Smooth muscle cell of the brain vasculature (primary cell): ENCODE results near the gene RGS10.
"Not testable (repeated sequence)": the region's sequence is repeated elsewhere in the genome, so short reads cannot be mapped to it uniquely, and the experiment has no call there.

ENCODE experiments used
- DNase-seq: peaks from one replicate; pipeline ENCODE4 v3.0.0-alpha.2; 2012; ENCODE audit warnings: low read depth, low spot score

The RGS10 gene

DNA sequence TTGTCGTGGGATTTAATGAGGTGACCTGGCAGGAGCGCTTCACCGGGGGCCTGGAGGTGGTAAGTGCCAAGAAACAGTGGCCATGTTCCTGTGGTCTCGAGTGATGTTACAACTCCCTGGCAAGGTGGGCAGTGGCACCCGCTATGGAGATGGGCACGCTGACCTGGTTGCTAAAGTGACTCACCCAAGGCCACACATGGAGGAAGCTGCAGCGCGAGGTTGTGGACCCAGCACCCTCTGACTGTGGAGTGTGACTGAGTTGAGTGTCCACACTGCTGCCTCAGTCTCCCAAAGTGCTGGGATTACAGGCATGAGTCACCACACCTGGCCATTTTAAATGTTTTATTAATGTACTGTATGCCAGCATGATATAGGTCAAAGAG, 73.2 kb downstream of the RGS10 start:
- no peak for DNase-seq

DNA sequence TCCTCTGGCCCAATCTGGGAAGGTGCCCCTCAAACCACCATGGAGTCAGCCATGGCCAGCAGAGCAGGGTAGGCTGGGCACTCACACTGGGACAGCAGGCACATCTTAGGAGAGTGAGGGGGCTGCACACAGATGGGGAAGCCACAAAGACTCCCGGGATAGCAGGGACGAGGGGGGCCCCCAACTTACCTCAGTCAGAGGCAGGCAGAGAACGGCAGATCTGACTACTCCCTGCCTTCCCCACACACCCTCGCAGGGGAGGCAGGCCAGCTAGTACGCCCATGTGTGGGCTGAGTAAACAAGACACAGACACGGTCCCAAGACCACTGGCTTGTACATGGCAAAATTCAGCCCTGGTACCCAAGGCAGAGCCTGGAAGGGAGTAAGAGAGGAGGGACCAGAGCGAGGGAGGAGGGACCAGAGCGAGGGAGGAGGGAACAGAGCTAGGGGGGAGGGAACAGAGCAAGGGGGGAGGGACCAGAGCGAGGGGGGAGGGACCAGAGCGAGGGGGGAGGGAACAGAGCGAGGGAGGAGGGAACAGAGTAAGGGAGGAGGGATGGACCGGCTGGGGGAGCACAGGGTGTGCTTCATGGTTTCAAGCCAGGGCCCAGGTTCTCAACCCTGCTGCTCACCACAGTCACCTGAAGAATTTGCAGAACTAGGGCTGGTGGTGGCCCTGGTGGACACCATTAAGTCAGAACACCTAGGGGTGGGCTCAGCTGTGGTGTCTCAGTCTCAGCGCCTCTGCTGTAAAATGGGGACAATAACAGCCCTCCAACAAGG, 73.8 kb downstream of the RGS10 start:
- no peak for DNase-seq

DNA sequence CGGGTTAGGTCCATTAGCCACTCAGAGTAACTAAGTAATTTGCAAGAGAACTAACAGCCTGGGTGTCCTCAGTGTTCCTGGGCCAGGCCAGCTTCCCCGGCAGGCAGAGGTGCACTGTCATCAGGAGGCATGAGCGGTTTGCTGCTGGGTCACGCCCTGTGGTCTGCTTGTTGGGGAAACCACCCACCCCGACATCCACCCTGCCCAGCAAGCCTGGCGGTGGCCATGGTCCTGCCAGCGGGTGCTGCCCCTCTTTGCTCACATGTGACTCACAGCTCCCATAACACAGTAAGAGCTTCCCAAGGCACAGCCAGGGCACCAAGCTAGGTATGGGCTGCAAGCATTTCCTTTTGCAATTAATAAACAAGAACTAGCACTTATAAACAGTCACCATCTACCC, 75.9 kb downstream of the RGS10 start:
- no peak for DNase-seq

DNA sequence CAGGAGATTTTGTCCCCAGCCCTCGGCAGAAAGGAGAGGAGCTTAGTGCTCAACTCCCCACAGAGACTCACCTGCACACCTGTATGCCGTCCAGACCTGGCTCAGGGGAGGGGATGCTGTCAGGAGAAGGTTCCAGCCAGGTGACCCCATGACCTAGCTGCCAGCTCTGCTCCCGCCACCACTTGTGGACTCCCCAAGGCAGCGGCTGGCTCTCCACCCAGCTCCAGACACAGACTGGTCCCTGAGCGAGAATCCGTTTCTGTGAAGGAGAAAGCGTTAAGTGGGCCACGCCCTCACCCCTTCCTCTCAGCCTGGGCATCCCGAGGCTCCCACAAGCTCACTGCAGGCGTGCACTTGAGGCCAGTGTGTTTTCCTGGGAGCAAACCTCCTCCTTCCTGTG, 76.4 kb downstream of the RGS10 start:
- DNase-seq, result no peak

DNA sequence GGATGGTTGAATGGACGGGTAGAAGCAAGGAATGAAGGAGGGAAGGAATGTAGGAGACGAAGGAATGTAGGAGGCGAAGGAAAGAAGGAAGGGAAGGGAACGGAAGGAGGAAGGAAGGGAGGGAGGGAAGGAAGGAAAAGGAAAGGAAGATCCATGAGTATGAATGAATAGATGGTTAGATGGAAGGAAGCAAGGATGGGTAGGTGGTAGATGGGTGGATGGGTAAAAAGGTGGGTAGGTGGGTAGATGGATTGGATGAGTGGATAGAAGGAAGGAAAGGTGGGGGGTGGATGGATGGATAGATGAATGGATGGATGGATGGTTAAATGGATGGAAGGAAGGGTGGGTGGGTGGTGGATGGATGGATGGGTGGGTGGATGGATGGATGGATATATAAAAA, 77.4 kb downstream of the RGS10 start:
- DNase-seq, result no peak

DNA sequence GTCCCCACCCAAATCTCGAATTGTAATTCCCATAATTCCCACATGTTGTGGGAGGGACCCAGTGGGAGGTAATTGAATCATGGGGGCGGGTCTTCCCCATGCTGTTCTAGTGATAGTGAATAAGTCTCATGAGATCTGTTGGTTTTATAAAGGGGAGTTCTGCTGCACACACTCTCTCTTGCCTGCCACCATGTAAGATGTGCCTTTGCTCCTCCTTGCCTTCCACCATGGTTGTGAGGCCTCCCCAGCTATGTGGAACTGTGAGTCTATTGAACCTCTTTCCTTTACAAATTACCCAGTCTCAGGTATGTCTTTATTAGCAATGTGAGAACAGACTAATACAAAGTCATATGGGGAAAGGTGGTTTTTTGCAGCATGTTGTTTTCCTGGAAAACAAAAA, 79.3 kb downstream of the RGS10 start:
- DNase-seq, result not testable (repeated sequence)

DNA sequence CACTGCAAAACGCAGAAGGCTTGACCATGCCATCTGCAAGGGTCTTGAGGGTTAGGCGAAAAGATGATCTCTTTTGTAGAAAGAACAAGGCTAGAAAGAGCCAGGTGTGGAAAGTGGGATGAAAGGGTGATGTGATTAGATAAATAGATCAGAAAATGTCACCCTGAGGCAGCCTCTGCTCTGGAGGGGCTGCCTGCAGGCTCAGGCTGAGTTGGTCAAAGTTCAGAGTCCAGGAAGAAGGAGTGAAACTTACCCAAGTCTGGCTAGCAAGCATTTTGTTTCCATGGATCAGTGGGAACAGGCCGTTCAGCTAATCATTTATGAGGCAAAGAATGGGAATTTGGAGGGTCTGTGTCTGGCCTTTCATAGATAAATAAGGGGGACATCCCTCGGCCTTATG, 79.7 kb downstream of the RGS10 start:
- no peak for DNase-seq

DNA sequence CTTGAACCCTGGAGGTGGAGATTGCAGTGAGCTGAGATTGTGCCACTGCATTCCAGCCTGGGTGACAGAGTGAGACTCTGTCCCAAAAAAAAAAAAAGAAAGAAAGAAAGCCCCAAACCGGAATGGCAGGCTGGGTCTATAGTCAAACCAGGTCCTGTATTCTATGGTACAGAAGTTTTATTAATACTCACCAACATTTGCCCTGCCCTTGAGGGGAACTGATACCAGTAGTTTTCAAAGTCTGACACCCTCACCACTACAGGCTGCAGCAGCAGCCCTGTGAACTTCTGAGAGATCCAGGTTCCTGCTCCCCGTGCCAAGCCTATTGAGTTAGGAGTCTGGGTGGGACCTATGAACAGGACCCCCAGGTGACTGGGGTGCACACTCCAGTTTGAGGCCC, 80.6 kb downstream of the RGS10 start:
- no peak for DNase-seq

DNA sequence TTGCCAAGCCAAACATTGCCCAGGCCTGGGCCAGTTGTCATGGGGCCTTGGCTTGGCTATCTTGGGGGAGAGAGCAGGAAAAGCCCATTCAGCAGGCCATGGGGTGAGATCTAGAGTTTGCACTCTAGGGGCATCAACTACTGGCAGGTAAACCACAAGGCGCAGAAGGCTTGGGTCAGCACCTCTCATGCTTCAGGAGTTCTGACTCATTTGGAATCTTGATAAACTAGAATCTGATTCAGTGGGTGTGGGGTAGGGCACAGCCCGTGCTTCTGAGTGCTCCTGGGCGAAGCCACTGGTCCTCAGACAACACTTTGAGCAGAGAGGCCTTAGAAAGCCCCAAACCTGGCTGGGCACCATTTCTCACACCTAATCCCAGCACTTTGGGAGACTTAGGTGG, 81.1 kb downstream of the RGS10 start:
- DNase-seq, result no peak

DNA sequence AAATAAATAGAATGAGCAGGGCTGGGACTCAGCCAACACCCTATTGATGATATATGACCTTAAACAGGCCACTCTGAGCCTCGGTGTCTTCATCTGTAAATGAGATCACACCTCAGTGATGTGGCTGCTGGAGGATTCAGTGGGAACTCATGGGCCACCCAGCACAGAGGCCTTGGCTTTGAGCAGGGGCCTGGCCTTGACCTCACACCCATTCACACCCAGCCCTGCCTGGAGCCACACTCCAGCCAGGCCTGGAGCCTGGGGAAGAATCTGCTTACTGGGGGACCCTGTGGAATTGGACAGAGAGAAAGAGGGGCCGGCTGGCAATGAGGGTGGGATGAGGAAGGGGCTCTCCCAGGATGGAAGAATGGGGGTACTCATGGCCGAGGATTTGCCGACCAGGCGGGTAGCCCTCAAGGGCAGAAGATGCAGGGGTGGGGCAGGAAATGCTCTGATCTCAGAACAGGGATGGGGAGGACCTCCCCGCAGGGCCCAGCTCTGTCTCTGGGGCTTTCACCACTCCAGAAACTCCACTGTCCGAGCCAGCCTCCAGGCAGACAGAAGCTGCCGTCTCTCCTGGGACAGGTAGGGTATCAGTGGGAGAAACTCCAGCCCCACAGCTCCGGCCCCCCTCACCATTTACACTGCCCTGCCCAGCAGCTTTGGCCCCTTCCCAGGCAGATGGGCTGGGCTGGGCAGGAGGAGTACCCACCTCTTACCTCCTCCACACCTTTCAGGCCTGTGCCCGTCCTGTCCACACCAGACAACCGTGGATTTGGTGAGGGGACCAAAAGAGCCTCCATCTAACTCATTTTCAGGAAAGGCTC, 81.9 kb downstream of the RGS10 start:
- no peak for DNase-seq

DNA sequence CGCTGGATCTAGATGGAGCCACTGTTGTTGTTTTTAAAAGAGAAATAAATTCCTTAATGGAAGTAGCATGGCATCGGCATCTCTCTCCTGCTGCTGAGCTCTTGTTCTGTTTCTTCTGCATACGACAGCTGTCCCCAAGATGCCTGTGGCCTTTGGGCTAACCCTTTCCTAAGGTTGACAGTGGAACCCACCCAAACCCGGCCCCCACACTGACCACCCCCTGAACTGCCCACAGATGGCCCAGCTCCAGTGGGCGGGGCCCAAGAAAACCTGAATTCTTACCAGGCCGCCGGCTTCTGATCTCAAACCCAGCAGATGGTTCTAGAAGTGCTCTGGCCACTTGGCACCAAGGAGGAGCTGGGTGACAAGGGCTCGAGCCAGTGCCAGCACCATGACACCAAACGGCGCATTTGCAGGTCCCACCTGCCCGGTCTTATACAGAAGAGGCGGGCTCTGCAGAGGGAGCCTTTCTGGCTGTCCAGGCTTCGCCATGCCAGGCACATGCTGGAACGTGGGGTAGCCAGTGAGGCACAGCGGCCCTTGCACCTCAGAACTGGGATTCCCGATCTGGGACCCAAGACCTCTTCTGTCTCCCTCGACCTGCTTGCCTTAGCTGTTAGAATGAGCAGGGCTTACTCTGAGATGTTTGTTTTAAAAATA, 82.7 kb downstream of the RGS10 start:
- DNase-seq, result no peak

DNA sequence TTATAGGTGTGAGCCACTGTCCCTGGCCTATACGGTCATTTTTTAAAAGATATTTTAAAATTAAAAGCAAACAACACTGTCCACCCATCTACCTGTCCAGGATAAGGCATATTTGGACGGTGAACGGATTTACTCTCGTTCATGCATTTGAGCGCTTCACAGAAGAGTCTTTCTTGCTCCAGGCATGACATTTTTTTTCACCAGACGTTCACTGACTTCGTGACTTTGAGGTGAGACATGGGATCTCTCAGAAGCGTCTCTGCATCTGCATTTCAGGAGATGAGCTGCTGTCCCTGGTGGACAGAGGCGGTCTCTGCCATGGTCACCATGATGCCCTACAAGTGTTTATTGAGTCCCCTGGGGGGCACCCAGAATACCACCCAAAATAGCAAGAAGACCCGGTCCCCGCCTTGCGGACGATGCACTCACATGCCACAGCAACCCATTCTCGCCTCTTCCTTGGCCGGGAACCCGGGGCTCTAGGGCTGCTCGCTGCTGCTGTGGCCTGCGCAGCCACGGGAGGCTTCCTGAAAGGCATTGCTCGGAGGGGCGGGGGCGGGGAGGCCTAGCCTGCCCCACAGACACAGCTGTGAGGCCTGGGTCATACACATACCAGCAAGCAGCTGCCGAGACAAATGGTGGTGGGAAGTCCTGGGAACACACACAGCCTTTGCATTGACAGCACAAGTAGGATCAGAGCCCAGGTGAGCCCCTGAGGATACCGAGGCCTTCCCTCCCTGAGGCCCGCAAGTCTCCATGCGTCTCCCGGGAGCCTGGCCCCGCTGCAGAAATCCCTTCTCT, 84.4 kb downstream of the RGS10 start:
- DNase-seq, result no peak

DNA sequence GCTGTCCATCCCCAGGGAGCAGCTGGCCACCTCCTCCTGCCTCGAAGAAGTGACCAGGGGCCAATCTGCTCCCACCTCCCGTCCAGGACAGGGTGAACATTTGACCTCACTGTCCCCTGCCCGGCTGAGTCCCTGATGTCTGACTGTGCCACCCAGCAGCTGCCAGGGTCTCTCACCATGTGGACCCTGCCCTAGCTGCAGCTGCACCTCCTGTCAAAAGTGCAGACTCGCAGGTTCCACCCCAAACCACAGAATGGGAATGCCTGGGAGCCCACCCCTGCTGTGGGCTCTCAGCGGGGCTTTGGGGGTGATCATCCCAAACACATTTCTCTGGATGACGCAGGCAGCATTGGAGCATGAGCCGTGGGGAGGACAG, 86.1 kb downstream of the RGS10 start:
- DNase-seq, result no peak

DNA sequence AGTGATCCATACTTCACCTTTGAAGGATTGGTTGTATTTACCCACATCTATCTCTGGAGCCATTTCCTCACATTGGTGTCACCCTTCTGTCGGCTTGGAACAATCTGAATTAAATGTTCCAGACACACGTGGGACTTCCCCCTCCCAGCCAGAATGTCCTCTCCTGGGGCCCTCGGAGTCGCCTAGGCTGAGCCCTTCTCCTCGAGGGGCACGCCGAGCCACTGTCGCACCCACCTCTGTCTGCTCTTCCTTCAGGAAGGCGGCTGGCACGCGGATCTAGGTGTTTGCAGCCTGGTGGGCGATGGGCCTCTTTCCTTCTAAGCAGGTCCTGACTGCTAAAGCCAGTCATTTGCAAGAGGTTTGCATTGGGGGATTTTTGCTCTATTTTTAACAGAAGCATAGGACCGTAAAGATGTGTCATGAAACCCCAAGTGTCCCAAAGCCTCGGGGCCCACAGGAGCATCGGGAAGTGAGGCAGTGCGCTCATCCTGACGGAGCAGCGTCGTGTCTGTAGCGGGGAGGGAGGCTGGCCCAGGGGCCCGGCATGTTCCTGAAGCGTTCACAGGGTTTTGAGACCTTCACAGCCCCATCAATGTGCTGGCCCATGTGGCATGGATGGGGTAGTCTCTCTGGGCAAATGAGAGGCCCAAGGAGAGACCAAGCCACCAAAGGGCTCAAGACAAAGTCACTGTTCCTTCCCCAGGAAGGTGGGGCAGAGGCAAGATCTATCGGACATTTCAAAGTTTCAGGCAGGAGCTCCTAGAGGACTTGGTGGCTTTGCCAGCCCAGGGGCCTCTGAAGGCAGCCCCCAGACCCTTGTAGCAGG, 86.7 kb downstream of the RGS10 start:
- no peak for DNase-seq

DNA sequence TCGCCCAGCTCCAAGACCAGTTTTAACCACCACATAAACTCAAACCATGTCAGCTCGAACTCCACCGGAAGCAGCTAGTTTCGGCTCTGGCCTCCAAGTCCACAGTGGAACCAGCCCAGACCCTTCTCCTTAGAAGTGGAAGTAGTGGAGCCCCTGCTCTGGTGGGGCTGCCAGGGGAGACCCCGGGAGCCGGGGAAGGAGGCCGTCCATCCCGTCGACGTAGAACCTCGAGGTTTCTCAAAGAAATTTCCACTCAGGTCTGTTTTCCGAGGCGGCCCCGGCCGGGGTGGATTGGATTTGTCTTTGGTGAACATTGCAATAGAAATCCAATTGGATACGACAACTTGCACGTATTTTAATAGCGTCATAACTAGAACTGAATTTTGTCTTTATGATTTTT, 87.5 kb downstream of the RGS10 start:
- DNase-seq, result no peak

DNA sequence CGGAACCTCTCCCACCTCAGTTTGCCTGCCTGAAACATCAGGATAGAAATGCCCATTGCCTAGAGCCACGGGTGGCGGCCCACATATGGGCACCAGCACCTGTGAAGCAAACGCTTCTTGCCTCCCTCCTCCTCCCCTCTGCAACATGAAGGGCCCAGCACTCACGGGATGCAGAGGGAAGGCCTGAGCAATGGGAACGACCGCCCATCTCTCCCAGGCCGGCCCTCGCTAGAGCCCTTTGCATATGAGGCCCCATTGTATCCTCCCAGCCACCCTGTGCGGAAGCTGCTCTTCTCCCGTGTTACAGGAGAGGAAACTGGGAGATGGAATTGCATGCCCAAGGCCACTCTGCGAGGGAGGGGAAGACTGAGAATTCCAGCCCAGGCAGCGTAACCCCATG, 88.2 kb downstream of the RGS10 start:
- no peak for DNase-seq

DNA sequence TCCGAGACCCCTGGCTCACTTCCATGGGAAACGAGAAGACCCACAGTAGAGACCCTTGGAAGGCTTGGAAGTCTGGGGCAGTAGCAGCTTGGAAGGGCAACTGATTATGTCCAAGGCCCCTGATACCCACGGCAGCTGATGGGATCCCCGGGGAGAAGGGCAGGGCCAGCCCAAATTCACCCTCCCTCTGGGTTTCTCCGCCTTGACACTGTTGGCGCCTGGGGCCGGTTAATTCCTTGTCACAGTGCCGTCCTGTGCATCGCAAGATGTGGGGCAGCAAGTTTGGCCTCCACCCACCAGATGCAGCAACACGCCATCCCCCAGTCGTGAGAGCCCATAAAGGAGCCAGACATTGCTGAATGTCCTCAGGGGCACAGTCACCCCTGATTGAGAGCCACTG, 89.2 kb downstream of the RGS10 start:
- DNase-seq, result no peak

DNA sequence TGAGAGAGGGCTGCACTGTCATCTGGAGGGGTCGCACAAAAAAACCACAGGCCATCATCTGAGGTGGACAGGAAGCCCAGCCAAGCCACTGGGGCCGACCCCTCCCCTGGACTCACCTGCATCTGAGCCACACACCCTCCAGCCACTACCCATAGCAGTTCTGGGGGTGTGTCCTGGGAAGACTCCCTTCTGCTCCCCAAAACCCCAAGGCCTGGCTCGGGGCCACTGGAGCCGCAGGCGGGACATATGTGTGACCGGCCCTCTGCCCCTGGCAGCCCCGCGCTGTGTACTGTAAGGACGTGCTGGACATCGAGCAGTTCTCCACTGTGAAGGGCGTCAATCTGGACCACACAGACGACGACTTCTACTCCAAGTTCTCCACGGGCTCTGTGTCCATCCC, 90.1 kb downstream of the RGS10 start:
- DNase-seq, result no peak

DNA sequence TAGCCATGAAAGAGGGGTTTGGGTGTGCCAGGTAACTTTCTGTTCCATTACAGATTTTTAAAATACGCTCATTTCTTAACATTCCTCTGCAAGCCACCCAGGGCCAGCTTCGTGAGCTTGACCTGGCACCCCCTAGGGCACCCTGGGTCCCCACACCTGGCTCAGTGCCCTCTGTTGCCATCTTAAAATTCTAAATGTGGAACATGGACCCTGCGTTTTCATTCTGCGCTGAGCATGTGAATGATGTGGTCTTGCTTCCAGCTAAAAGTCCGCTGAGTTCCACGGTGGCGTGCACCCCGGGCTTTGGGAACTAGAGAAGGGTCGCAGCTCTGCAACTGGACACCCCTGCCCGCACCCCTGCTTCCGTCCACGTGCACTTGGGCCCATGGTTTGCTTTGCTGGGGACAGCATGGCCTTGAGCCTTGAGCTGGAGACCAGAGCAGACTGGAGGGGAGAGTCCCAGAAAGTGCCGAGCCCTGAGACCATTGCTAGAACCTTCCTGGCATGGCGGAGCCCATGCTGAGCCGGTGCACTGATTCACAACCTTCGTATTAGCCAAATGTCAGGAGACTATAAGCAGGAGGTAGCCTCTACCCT, 91.1 kb downstream of the RGS10 start:
- no peak for DNase-seq

DNA sequence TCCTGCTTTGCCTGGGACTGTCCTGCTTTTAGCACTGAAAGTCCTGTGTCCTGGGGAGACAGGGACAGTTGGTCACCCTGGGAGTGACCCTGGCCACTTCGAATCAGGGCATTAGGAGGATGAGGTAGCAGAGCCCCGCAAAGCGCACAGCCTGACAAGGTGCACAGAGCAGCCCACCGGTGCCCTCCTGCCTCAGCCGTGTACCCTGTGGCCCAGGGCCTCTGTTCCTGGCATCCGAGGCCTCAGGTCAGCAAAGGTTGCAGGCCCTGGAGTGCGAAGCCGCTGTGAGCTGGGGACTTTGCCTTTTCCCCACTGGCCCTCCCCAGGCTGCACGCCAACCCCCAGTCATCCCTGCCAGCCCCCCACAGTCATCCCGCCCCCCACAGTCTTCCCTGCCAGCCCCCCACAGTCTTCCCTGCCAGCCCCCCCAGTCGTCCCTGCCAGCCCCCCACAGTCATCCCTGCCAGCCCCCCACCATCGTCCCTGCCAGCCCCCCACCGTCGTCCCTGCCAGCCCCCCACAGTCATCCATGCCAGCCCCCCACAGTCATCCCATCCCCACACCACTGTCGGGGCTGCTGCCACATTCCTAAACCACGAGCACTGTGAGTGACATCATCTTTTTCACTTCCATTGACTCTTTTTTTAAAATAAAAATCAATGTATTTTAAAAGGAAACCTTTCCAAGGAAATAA, 91.8 kb downstream of the RGS10 start:
- no peak for DNase-seq
